Testis (tissue), 3 donors: ENCODE results near the gene NRXN3. TPM values are rescaled to one million over a fixed set of nuclear protein-coding genes. Genes with fewer than 3 reads are reported as not detected.

Experiments used
- DNase-seq: peaks from one replicate; pipeline ENCODE4 v3.0.0-alpha.2; 2019
- H3K27ac ChIP-seq, 2 donors: fragments of 200-600 bp; sonication (generic); one replicate each; pipeline ENCODE4 v1.5.1; 2019
- H3K27me3 ChIP-seq: fragments of 200-600 bp; sonication (generic); one replicate; pipeline ENCODE4 v1.5.1; 2019
- H3K36me3 ChIP-seq: fragments of 200-600 bp; sonication (generic); one replicate; pipeline ENCODE4 v1.5.1; 2017; ENCODE audit warnings: low read depth; ENCODE audit errors: missing control alignments
- H3K4me1 ChIP-seq: fragments of 200-600 bp; sonication (generic); one replicate; pipeline ENCODE4 v1.5.1; 2019
- H3K4me3 ChIP-seq, 2 donors: fragments of 200-600 bp; sonication (generic); one replicate each; pipeline ENCODE4 v1.5.1; 2017 to 2019
- H3K9me3 ChIP-seq: fragments of 200-600 bp; sonication (generic); one replicate; pipeline ENCODE4 v1.5.1; 2017
- CTCF ChIP-seq, 3 experiments: fragments of 450-650 bp in 2 of 3; fragments of 200-600 bp in 1 of 3; sonication (generic) in 1 of 3; IDR thresholded peaks; one replicate each; pipeline ENCODE4 v1.5.1; 2016 to 2019; ENCODE audit warnings: antibody characterized with exemption in 3 of 3, mild to moderate bottlenecking in 2 of 3, moderate library complexity in 1 of 3
- POLR2A ChIP-seq: fragments of 450-650 bp; IDR thresholded peaks from one replicate; pipeline ENCODE4 v1.6.1; 2017; ENCODE audit warnings: antibody characterized with exemption, mild to moderate bottlenecking, moderate library complexity
- WGBS, 2 donors: methylation state at CpG; one replicate each; pipeline ENCODE4 v1.1.5; 2018; 5-methylcytosine and 5-hydroxymethylcytosine counted together
- intact Hi-C: fragments of 100-400 bp; cut with DNase I; formaldehyde crosslinking; loops from one replicate; pipeline ENCODE4 v1.15.1; 2023; ENCODE audit warnings: low total_unique reads
- polyA plus RNA-seq: library from polyadenylated mRNA; stranded (reverse); fragments of 350-450 nt; fragmentation: Illumina TruSeq; extraction: RNeasy Lipid Tissue Mini Kit (QIAGEN cat#74804); gene quantifications from one replicate; pipeline ENCODE4 v1.2.3, GENCODE V29; 2014; ENCODE audit warnings: low read depth, low replicate concordance; ENCODE audit not compliant: insufficient read depth
- total RNA-seq, 2 donors: library from RNA; depleted of rRNA; stranded (reverse); fragments of >200 nt; gene quantifications; one replicate each; pipeline ENCODE4 v1.2.3, GENCODE V29; 2016

Gene NRXN3
- total and polyA plus RNA-seq, 3 donors from 2014 or later = 3.5 to 8.0 (median 3.9) TPM

DNA sequence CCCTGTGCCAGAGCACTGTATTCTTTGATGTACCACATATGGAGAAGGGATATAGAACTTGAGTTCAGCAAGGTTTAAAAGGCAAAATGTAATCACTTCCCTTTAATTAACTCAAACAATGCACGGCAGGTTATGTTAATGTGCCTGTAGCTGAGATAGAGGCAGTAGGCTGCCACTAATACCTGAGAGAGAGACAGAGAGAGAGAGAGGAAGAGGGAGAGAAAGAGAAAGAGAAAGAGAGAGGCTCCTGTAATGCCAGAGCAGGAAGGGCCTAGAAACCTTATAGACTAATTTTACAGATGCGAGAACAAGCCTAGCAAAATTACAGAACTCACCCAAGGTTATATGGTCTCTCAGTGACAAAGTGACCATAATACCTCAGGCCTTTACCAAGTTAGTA is 679.8 kb downstream of the NRXN3 start:
- H3K27ac ChIP-seq = no peak overlapping the region
- no peaks in the 10 kb centered on the region for H3K4me1 ChIP-seq
- no peaks in the 10 kb centered on the region for H3K9me3 ChIP-seq
- WGBS, 2 donors = 76 to 83% methylated on average over 2 of the region's 2 CpGs
- no peak for TF ChIP-seq CTCF (IDR thresholded peaks at IDR 0.05)
- TF ChIP-seq POLR2A = no peak
- no peaks in the 10 kb centered on the region for H3K27me3 ChIP-seq
- no peak overlapping the region for H3K4me3 ChIP-seq
- DNase-seq = no peak
- H3K36me3 ChIP-seq = no peaks in the 10 kb centered on the region
- intact Hi-C loops = no loop called here

DNA sequence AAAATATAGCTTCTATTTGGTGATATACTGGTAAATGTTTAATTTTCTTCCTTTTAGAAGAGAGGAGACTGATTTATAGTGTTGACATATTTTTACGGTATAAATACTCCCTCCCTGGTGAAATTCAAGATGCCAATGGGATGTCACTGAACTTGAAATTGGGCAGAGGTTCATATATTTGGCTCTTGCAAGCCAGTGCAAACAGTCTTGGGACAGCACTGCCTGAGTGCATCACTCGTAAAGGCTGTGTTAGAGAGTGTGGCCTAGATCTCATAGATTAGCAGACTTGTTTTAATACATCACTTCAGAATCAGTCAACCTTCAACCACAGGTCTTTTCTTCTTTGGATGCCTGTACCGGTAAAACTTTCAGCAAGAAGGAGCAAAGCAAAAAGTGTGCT is 681.0 kb downstream of the NRXN3 start:
- Histone ChIP-seq H3K36me3 (no peaks in the 10 kb centered on the region), H3K27ac (no peak overlapping the region), H3K9me3 (no peaks in the 10 kb centered on the region), H3K4me1 (no peaks in the 10 kb centered on the region), H3K4me3 (no peak overlapping the region), H3K27me3 (no peaks in the 10 kb centered on the region)
- WGBS, 2 donors = 77 to 82% methylated on average over 3 of the region's 3 CpGs
- TF ChIP-seq CTCF (IDR thresholded peaks at IDR 0.05) (no peak), POLR2A (no peak)
- DNase-seq = no peak
- intact Hi-C loops = no loop called here

GRCh38 chr14:78852040-78852439 is 681.9 kb downstream of the NRXN3 start:
- 71 to 86% methylated on average over 1 of the region's 1 CpG for WGBS, 2 donors
- H3K27me3 ChIP-seq = no peaks in the 10 kb centered on the region
- H3K4me3 ChIP-seq = no peak overlapping the region
- no peak for DNase-seq
- H3K9me3 ChIP-seq = no peaks in the 10 kb centered on the region
- intact Hi-C loops = no loop called here
- no peak for TF ChIP-seq CTCF (IDR thresholded peaks at IDR 0.05)
- no peak for TF ChIP-seq POLR2A
- H3K27ac ChIP-seq = no peak overlapping the region
- H3K4me1 ChIP-seq = no peaks in the 10 kb centered on the region
- no peaks in the 10 kb centered on the region for H3K36me3 ChIP-seq

DNA sequence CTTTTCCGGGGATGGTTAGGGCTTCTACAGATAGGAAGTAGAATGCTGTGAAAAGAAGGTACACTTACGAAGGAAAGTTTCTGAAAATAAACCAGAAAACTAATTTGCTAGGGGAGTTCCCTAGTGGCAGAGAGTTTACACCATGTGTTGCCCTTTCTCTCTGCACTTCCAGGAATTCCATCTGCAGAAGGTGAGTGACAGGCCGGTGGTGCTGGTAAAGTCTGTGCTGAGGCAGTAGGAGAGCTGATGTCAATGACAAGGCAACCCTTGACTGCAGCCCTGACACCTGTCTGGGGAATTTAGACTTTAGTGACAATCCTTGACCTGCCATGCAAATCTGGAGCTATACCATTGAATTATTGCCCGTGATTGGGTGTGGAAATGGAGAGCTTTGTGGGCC is 687.8 kb downstream of the NRXN3 start:
- Histone ChIP-seq H3K27me3 (no peaks in the 10 kb centered on the region), H3K4me1 (no peaks in the 10 kb centered on the region), H3K36me3 (no peaks in the 10 kb centered on the region), H3K27ac (no peak overlapping the region), H3K9me3 (no peaks in the 10 kb centered on the region), H3K4me3 (no peak overlapping the region)
- 77 to 82% methylated on average over 4 of the region's 4 CpGs for WGBS, 2 donors
- DNase-seq = no peak
- intact Hi-C loops = no loop called here
- TF ChIP-seq POLR2A = no peak
- TF ChIP-seq CTCF (IDR thresholded peaks at IDR 0.05) = no peak

DNA sequence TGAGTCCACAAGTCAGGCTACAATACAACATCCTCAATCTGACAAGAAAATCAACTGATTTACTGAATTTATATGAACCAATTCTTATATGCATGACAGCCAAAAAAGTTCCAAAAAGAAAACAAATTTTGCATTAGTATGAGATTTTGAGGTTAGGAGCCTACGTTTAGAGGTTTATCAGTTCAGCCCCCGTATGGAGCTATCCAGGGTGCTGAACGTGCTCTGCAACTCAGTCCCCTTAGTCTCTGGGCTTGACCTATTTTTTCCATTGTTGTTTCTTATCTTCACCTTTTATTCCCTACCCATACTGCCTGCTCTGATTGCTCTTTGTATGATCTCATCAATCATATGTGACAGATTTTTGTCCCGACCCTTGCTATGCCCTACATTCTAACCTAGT is 693.0 kb downstream of the NRXN3 start:
- DNase-seq = peak; percentile 60
- no peaks in the 10 kb centered on the region for H3K4me1 ChIP-seq
- H3K4me3 ChIP-seq = no peak overlapping the region
- WGBS, 2 donors = 5% methylated on average over 4 of the region's 4 CpGs
- intact Hi-C loops = no loop called here
- no peaks in the 10 kb centered on the region for H3K36me3 ChIP-seq
- no peaks in the 10 kb centered on the region for H3K27me3 ChIP-seq
- H3K9me3 ChIP-seq = no peaks in the 10 kb centered on the region
- no peak overlapping the region for H3K27ac ChIP-seq
- no peak for TF ChIP-seq POLR2A
- TF ChIP-seq CTCF (IDR thresholded peaks at IDR 0.05) = no peak
